GM21723 (cell line): ENCODE data around the gene PGA3.
"Not testable (repeated sequence)": the region's sequence is repeated elsewhere in the genome, so short reads cannot be mapped to it uniquely, and the experiment has no call there.

Source experiments
- ATAC-seq: cut with Tn5 transposase; IDR thresholded peaks from one replicate; pipeline ENCODE4 v1.9.1; 2021; ENCODE audit warnings: mild to moderate bottlenecking, moderate library complexity; ENCODE audit not compliant: unreplicated experiment

Gene PGA3

DNA sequence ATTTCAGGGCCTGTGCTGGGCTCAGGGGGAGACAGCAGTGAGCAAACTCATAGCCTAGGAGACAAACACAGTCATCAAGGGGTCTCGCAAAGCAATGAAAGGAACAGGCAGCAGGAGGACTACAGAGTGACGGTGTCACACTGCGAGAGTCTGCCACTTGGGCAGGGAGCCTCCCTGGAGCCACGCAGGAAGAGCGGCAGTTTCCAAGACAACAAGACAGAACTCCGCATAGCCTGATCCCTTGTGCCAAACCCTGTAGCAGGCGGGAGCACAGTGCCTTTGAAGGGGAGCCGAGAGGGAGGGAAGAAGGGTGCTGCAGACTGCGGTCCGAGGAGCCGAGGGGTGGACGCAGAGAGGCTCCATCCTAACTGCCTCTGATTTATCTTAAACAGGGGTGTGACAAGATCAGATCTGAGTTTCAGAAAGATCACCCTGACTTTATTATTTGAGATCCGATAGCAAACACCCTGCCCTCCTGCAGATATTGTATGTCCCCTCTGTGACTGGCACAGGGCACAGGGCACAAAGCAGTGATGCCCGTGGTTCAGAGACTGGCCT, 1.3 kb downstream of the PGA3 start:
- not testable (repeated sequence) for ATAC-seq

DNA sequence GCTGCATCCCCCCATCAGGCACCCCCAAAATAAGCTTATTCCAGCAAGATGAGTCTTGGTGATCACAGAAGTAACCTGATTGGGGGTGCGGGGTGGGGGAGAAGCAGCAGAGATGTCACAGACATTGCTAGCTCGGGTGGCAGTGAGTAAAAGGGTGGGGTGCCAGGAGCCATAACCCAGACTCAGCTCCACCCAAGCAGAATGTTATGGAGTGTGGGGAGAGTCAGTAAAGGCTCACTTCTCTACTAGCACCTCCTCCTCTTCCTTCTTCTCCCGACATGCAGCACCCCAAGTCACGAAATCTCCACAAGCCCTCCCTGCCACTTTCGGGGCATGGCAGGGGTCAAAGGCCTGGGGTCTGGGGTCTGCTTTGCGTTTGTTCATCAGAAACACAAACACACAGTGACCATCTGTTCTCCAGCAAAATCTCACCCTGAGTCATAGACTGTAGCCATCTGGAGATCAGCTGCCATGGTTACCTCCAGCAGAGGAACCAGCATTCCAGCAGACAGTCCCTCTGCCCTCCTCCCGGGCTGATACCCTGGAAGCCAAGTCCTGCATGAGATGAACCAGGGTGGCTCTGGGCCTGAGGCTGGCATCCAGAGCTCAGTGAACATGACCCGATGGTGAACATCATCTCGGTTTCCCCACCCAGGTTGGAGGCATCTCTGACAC, 4.5 kb downstream of the PGA3 start:
- ATAC-seq: not testable (repeated sequence)

DNA sequence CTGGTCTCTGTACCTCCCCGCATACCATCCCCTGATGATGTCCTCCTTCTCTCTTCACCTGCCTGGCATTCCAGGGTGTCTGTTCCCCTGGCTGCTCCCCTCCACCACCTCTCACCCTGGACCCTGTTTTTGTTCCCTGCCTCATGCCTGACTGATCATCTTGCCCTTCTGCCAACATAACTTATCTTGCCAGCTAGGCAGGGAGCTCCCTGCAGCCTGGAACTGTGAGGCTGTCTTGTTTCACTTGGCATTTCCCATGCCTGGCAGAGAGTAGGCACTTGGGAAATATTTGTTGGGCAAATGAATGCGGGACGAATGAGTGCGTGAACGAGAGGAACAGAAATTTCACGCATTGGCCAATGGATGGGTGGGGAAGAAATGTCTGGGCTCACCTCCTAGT, 7.3 kb downstream of the PGA3 start:
- not testable (repeated sequence) for ATAC-seq

DNA sequence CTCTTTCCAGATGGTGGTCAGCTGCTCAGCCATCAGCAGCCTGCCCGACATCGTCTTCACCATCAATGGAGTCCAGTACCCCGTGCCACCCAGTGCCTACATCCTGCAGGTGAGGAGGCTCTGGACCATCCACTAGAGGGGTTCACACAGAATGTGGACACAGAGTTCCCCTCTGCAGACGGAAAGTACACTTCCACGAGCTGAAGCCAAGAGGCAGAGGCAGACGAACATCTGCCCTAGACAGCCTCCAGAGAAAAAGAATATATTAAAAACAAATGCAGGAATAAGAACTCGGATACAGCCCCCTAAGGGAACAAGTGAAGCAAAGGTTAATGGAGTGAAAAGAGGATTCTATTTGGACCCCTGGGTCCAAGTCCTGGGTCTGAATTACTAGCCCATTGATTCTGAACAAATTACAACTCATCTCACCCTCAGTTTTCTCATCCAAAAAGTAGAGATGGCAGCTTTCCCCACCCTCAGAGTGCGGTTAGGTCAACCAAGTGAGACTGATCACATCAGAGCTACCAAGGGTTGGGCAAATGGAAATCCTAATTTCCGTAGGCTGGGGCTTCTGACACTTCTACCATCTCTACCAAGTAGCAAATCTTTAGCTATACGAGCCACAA, 8.1 kb downstream of the PGA3 start:
- ATAC-seq: not testable (repeated sequence)

DNA sequence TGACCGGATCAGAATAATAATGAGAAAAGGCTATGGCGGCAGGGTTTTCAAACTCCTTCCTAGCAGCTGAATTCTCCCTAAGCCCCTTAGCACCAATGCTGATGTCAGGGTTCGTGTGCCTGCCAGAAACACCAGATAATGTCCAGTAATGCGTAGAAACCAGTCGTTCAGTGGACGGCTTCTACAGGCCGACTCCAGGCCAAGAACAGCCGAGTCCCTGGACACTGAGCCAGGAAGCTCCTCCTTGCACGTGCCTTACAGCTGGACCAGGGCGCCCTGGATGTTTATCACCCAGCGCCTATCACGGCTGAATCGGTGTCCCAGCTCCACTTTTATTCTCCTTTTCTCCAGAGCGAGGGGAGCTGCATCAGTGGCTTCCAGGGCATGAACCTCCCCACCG, 8.9 kb downstream of the PGA3 start:
- not testable (repeated sequence) for ATAC-seq

DNA sequence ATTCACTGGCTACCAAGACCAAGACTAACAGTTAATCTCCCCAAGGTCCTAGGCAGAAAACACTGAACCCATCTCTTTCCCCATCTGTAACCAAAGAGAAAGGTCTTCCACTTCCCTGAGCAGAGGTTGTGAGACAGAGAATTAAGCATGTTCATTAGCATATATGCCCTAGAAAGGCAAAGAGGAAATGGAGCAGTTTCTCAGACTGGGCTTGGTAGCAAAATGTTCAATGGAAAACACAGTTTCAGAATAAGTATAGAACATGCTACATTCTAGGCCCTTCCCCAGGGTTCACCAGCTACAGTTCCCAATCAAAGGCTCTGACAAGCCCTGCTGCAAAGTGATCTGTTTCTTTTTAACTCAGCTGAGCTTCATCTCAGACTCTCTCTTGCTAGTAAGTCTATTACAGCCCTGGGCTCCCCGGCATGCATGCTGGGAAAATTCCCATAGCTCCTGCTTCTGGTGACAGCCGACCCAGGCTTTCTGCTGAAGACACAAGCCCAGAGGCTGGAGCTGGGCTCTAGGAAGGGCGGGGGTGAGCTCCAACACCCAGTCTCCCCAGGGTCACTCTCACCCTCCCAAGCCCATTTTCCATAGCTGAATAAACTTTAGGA, 10.5 kb downstream of the PGA3 start:
- ATAC-seq: not testable (repeated sequence)

DNA sequence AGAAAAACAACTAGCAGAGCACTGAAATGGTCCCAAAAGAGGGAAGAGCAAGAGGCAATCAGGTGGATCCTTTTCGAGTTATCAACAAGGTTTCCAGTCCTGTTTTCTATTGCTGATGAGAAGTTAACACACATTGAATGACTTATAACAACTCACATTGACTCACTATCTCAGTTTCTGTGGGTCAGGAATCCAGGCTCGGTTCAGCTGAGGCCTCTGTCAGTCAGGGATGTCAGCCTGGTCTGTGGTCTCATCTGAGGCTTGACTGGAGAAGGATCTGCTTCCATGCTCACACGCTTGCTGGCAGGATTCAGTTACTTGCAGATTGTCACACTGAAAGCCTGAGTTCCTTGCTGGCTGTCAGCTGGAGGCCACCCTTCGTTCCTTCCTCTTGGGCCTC, 15.0 kb downstream of the PGA3 start:
- ATAC-seq: not testable (repeated sequence)

DNA sequence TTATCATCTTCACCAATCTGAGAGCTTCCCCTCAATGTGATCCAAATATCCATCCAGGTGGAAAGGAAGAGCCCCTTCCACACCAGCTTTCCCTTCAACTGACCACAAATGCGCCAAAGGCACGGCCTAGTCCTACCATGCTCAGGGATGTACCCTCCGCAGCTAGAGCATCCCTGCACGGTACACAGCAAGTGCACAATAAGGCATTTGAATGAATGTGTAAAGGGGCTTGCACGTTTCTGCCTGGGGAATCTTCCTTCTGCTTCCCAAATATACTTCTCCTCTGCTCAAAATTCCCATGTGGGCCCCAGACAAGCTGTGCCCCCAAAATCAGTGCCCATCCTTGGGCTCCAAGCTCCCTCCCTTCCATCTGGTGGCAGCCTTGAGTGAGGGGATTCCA, 15.7 kb downstream of the PGA3 start:
- ATAC-seq: not testable (repeated sequence)

DNA sequence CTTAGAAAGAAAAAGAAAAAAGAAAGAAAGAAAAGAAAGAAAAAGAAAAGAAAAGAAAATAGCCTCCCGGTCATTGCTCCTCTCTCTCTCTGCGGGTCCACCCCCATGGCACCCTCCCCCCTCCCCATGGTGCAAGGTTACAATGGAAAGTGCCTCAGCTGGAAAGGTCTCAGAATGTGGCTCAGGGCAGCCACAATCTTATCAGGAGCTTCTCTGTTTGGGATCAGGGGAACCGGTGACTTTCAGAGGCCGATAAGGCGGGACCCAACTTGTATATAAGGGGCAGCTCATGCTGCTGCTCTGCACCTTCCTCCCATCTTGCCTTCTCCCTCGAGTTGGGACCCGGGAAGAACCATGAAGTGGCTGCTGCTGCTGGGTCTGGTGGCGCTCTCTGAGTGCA, 18.7 kb downstream of the PGA3 start, which contains the start of gene PGA4:
TSS of gene PGA4 (plus strand) at position 301 of the 400 bp plus-strand sequence. CDS start at position 355, 54 bp downstream.
- ATAC-seq: not testable (repeated sequence)

DNA sequence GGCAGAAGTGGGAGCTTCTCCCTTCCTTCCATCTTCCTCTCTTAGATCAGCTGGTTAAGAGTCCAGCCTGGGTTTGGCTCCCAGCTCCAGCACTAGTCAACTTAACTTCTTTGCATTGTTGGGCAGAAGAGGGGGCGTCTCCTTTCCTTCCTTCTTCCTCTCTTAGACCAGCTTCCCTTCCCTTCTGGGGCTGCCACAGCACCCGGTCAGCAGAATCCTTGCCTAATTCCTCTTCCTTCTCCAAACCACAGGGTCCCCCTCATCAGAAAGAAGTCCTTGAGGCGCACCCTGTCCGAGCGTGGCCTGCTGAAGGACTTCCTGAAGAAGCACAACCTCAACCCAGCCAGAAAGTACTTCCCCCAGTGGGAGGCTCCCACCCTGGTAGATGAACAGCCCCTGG, 19.4 kb downstream of the PGA3 start:
- not testable (repeated sequence) for ATAC-seq

DNA sequence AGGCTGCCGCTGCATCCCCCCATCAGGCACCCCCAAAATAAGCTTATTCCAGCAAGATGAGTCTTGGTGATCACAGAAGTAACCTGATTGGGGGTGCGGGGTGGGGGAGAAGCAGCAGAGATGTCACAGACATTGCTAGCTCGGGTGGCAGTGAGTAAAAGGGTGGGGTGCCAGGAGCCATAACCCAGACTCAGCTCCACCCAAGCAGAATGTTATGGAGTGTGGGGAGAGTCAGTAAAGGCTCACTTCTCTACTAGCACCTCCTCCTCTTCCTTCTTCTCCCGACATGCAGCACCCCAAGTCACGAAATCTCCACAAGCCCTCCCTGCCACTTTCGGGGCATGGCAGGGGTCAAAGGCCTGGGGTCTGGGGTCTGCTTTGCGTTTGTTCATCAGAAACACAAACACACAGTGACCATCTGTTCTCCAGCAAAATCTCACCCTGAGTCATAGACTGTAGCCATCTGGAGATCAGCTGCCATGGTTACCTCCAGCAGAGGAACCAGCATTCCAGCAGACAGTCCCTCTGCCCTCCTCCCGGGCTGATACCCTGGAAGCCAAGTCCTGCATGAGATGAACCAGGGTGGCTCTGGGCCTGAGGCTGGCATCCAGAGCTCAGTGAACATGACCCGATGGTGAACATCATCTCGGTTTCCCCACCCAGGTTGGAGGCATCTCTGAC, 23.3 kb downstream of the PGA3 start:
- not testable (repeated sequence) for ATAC-seq

DNA sequence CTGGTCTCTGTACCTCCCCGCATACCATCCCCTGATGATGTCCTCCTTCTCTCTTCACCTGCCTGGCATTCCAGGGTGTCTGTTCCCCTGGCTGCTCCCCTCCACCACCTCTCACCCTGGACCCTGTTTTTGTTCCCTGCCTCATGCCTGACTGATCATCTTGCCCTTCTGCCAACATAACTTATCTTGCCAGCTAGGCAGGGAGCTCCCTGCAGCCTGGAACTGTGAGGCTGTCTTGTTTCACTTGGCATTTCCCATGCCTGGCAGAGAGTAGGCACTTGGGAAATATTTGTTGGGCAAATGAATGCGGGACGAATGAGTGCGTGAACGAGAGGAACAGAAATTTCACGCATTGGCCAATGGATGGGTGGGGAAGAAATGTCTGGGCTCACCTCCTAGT, 26.1 kb downstream of the PGA3 start:
- ATAC-seq: not testable (repeated sequence)

DNA sequence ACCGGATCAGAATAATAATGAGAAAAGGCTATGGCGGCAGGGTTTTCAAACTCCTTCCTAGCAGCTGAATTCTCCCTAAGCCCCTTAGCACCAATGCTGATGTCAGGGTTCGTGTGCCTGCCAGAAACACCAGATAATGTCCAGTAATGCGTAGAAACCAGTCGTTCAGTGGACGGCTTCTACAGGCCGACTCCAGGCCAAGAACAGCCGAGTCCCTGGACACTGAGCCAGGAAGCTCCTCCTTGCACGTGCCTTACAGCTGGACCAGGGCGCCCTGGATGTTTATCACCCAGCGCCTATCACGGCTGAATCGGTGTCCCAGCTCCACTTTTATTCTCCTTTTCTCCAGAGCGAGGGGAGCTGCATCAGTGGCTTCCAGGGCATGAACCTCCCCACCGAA, 27.7 kb downstream of the PGA3 start:
- not testable (repeated sequence) for ATAC-seq

DNA sequence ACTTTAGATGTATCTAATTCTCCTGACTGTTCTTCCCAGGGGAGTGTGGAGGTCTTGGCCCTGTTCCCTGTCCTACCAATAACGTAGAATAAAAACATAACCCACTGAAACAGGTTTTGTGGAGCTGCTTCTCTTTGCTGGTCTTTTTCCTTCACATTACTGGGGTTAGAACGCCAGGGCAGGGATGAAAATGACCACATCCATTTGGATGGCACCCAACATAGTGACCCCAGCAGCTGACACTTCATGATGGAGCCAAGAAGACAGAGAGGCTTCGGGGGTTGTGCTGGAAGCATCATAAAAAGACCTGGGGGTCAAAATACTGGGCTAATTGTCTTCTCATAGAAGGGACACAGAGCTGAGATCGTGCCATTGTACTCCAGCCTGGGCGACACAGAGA, 28.3 kb downstream of the PGA3 start:
- ATAC-seq: not testable (repeated sequence)

DNA sequence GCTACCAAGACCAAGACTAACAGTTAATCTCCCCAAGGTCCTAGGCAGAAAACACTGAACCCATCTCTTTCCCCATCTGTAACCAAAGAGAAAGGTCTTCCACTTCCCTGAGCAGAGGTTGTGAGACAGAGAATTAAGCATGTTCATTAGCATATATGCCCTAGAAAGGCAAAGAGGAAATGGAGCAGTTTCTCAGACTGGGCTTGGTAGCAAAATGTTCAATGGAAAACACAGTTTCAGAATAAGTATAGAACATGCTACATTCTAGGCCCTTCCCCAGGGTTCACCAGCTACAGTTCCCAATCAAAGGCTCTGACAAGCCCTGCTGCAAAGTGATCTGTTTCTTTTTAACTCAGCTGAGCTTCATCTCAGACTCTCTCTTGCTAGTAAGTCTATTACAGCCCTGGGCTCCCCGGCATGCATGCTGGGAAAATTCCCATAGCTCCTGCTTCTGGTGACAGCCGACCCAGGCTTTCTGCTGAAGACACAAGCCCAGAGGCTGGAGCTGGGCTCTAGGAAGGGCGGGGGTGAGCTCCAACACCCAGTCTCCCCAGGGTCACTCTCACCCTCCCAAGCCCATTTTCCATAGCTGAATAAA, 29.3 kb downstream of the PGA3 start:
- ATAC-seq: not testable (repeated sequence)

DNA sequence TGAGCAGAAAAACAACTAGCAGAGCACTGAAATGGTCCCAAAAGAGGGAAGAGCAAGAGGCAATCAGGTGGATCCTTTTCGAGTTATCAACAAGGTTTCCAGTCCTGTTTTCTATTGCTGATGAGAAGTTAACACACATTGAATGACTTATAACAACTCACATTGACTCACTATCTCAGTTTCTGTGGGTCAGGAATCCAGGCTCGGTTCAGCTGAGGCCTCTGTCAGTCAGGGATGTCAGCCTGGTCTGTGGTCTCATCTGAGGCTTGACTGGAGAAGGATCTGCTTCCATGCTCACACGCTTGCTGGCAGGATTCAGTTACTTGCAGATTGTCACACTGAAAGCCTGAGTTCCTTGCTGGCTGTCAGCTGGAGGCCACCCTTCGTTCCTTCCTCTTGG, 33.8 kb downstream of the PGA3 start:
- not testable (repeated sequence) for ATAC-seq

DNA sequence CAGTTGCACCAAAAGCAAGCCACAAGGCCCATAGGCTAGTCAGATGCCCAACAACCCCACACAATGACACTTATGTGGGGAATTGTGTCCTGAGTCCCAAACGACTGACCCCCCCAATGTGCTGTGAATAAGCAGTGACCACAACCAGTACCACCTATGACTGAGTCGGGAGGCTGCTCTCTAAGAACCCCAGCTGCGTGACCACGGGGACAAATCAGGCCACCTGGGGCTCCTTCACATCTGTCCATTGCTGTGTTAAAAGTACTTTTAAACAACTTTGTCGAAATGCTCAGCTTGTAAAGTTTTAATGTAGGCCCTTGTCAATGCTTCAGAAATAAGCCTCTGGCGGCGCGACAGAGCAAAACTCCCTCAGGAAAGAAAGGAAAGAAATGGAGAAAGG, 37.0 kb downstream of the PGA3 start:
- ATAC-seq: not testable (repeated sequence)

DNA sequence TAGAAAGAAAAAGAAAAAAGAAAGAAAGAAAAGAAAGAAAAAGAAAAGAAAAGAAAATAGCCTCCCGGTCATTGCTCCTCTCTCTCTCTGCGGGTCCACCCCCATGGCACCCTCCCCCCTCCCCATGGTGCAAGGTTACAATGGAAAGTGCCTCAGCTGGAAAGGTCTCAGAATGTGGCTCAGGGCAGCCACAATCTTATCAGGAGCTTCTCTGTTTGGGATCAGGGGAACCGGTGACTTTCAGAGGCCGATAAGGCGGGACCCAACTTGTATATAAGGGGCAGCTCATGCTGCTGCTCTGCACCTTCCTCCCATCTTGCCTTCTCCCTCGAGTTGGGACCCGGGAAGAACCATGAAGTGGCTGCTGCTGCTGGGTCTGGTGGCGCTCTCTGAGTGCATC, 37.6 kb downstream of the PGA3 start, which contains the start of gene PGA5:
TSS of gene PGA5 (plus strand) at position 301 of the 400 bp plus-strand sequence. CDS start at position 353, 52 bp downstream.
- ATAC-seq: not testable (repeated sequence)

DNA sequence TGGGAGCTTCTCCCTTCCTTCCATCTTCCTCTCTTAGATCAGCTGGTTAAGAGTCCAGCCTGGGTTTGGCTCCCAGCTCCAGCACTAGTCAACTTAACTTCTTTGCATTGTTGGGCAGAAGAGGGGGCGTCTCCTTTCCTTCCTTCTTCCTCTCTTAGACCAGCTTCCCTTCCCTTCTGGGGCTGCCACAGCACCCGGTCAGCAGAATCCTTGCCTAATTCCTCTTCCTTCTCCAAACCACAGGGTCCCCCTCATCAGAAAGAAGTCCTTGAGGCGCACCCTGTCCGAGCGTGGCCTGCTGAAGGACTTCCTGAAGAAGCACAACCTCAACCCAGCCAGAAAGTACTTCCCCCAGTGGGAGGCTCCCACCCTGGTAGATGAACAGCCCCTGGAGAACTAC, 38.2 kb downstream of the PGA3 start:
- not testable (repeated sequence) for ATAC-seq

DNA sequence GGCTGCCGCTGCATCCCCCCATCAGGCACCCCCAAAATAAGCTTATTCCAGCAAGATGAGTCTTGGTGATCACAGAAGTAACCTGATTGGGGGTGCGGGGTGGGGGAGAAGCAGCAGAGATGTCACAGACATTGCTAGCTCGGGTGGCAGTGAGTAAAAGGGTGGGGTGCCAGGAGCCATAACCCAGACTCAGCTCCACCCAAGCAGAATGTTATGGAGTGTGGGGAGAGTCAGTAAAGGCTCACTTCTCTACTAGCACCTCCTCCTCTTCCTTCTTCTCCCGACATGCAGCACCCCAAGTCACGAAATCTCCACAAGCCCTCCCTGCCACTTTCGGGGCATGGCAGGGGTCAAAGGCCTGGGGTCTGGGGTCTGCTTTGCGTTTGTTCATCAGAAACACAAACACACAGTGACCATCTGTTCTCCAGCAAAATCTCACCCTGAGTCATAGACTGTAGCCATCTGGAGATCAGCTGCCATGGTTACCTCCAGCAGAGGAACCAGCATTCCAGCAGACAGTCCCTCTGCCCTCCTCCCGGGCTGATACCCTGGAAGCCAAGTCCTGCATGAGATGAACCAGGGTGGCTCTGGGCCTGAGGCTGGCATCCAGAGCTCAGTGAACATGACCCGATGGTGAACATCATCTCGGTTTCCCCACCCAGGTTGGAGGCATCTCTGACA, 42.1 kb downstream of the PGA3 start:
- ATAC-seq: not testable (repeated sequence)
